Activated CD8-positive, alpha-beta memory T cell treated with anti-CD3 and anti-CD28 coated beads for 48 hours (primary cell): ENCODE results near the gene ZFYVE1.
"Not testable (repeated sequence)": the region's sequence is repeated elsewhere in the genome, so short reads cannot be mapped to it uniquely, and the experiment has no call there.

Experiments used
- DNase-seq, 3 experiments: peaks; one replicate each; pipeline ENCODE4 v3.0.0-alpha.2; 2020; ENCODE audit warnings: low read depth in 2 of 3, low spot score in 2 of 3

Gene ZFYVE1

GRCh38 chr14:73026845-73027542 is at the start of gene ZFYVE1:
ZFYVE1 (minus strand) TSS chr14:73027106; CDS start chr14:73024508, 2,598 bp downstream.
- DNase-seq = peak; percentile 62 to 83 (median 78)

- no peak for DNase-seq
Observed at GRCh38 chr14:73069585-73069984, 42.7 kb upstream of the ZFYVE1 start.

GRCh38 chr14:73058922-73059673 is 32.2 kb upstream of the ZFYVE1 start:
- no peak for DNase-seq

- peak; percentile 78 to 90 (median 85) for DNase-seq
Observed at GRCh38 chr14:73058224-73058921, 31.5 kb upstream of the ZFYVE1 start, which contains the start of gene RBM25. RBM25 (plus strand) TSS chr14:73058534; CDS start chr14:73071642, 13,108 bp downstream.

- DNase-seq = no peak
Observed at GRCh38 chr14:73057944-73058223, 31.0 kb upstream of the ZFYVE1 start.

GRCh38 chr14:73055251-73055650 is 28.3 kb upstream of the ZFYVE1 start:
- DNase-seq = no peak

GRCh38 chr14:73049428-73049827 is 22.5 kb upstream of the ZFYVE1 start:
- DNase-seq = no peak

GRCh38 chr14:73047808-73048207 is 20.9 kb upstream of the ZFYVE1 start:
- DNase-seq = no peak

- not testable (repeated sequence) for DNase-seq
Observed at GRCh38 chr14:73036706-73037450, 10.0 kb upstream of the ZFYVE1 start.

GRCh38 chr14:73027984-73028383 is 1.1 kb upstream of the ZFYVE1 start:
- DNase-seq = no peak

- DNase-seq = no peak
Observed at GRCh38 chr14:73027546-73027945, 640 bp upstream of the ZFYVE1 start.

GRCh38 chr14:73026243-73026844 is 562 bp downstream of the ZFYVE1 start:
- peak in 2 of 3 experiments; percentile 1 to 2 for DNase-seq

- DNase-seq = no peak
Observed at GRCh38 chr14:73025544-73025943, 1.4 kb downstream of the ZFYVE1 start.

- no peak for DNase-seq
Observed at GRCh38 chr14:73022051-73022450, 4.9 kb downstream of the ZFYVE1 start.

GRCh38 chr14:73016011-73016410 is 10.9 kb downstream of the ZFYVE1 start:
- not testable (repeated sequence) for DNase-seq

- not testable (repeated sequence) for DNase-seq
Observed at GRCh38 chr14:73015552-73015951, 11.4 kb downstream of the ZFYVE1 start.

GRCh38 chr14:73014105-73014504 is 12.8 kb downstream of the ZFYVE1 start:
- DNase-seq = no peak

- not testable (repeated sequence) for DNase-seq
Observed at GRCh38 chr14:73011189-73011588, 15.7 kb downstream of the ZFYVE1 start.

GRCh38 chr14:73008501-73008900 is 18.4 kb downstream of the ZFYVE1 start:
- DNase-seq = no peak

GRCh38 chr14:73007835-73008234 is 19.1 kb downstream of the ZFYVE1 start:
- no peak for DNase-seq

- not testable (repeated sequence) for DNase-seq
Observed at GRCh38 chr14:73004641-73005040, 22.3 kb downstream of the ZFYVE1 start.
